ENCODE data around the gene ZNF385A. TPM values are rescaled to one million over a fixed set of nuclear protein-coding genes. Genes with fewer than 3 reads are reported as not detected.
A peak's percentile ranks its signal among the peaks of the same experiment; 100 is the strongest.

Gene ZNF385A
- total and polyA plus RNA-seq, 9 of the 15 experiments (the other 6 are each of a cell fraction or from before 2014, with no cell fraction given), result 1.0 to 111 (median 7.7) TPM

DNA sequence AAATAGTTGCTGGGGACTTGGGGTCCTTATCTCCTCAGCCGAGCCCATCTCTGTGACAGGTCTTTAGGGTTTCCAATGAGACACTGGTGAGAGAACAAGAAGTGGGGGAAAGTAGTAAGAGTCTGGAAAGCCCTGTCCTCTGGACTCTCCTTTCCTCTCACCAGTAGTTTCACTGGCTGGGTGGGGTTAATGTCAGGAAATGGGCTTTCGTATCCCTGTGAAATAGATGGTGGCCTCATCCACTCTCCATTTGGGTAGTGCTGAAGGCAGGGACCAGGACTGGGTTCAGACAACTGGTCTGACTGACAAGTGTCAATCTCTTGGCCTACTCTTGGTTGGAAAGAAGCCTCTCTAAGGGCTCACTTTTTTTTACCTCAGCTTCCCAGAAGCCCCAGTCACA lies 7.5 kb downstream of the ZNF385A start (continued):
- TF ChIP-seq JUN (IDR thresholded peaks at IDR 0.05; ENCODE audit: borderline replicate concordance, low read depth, low read length) (no peak), JUN (CRISPR knock-in tag; IDR thresholded peaks at IDR 0.05; ENCODE audit: borderline replicate concordance) (0 out of 2 replicates have a peak, but pooled peaks have one; percentile 31), CBFB (CRISPR knock-in tag; IDR thresholded peaks at IDR 0.05) (no peak), NR4A1 (CRISPR knock-in tag; IDR thresholded peaks at IDR 0.05) (no peak), NR4A1 (tag; IDR thresholded peaks at IDR 0.05) (no peak), MTA1 (IDR thresholded peaks at IDR 0.05; ENCODE audit: borderline replicate concordance) (no peak)
- TF ChIP-seq, protein P1, sequence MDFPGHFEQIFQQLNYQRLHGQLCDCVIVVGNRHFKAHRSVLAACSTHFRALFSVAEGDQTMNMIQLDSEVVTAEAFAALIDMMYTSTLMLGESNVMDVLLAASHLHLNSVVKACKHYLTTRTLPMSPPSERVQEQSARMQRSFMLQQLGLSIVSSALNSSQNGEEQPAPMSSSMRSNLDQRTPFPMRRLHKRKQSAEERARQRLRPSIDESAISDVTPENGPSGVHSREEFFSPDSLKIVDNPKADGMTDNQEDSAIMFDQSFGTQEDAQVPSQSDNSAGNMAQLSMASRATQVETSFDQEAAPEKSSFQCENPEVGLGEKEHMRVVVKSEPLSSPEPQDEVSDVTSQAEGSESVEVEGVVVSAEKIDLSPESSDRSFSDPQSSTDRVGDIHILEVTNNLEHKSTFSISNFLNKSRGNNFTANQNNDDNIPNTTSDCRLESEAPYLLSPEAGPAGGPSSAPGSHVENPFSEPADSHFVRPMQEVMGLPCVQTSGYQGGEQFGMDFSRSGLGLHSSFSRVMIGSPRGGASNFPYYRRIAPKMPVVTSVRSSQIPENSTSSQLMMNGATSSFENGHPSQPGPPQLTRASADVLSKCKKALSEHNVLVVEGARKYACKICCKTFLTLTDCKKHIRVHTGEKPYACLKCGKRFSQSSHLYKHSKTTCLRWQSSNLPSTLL (IDR thresholded peaks at IDR 0.05), result no peak
- TF ChIP-seq, protein P2, sequence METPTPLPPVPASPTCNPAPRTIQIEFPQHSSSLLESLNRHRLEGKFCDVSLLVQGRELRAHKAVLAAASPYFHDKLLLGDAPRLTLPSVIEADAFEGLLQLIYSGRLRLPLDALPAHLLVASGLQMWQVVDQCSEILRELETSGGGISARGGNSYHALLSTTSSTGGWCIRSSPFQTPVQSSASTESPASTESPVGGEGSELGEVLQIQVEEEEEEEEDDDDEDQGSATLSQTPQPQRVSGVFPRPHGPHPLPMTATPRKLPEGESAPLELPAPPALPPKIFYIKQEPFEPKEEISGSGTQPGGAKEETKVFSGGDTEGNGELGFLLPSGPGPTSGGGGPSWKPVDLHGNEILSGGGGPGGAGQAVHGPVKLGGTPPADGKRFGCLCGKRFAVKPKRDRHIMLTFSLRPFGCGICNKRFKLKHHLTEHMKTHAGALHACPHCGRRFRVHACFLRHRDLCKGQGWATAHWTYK (CRISPR knock-in tag; IDR thresholded peaks at IDR 0.05), result no peak
- TF ChIP-seq, protein P3, sequence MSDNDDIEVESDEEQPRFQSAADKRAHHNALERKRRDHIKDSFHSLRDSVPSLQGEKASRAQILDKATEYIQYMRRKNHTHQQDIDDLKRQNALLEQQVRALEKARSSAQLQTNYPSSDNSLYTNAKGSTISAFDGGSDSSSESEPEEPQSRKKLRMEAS (CRISPR knock-in tag; IDR thresholded peaks at IDR 0.05), result peak; percentile 17; the same call in 1 of the 2 replicates
